ENCODE results near the gene ZBTB20. TPM values are rescaled to one million over a fixed set of nuclear protein-coding genes. Genes with fewer than 3 reads are reported as not detected.

The ZBTB20 gene
- total RNA-seq, 1 donor, result 32.9 TPM

DNA sequence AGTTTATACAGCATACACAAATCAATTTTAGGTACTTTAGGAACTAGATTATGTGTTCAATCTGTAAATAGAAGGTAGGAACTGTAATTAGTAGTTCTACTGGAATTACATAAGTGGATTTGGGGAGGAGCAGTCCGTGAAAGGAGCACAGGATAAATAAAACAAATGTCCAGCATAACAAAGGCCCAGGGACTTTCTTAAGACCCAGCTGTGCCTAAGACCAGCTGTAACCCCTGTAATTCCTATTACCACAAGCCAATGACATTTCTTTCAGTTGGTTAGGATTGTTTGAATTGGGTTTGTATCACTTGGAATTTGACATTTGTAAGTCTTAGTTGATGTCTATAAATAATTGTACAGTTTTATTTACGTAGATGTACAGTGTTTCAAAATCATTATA lies 4.8 kb upstream of the ZBTB20 start:
- Histone ChIP-seq H3K36me3 (ENCODE audit: insufficient read depth, low read length) (no peaks in the 10 kb centered on the region), H3K27me3 (ENCODE audit: insufficient read depth, low read length) (no peaks in the 10 kb centered on the region), H2AFZ (ENCODE audit: low read length) (peak overlapping the region; percentile 40), H3K4me1 (ENCODE audit: insufficient read depth, low read length) (peaks cover 6% of the 10 kb centered on the region), H4K20me1 (ENCODE audit: insufficient read depth, low read length) (no peaks in the 10 kb centered on the region), H3K79me2 (ENCODE audit: insufficient read depth, low read length) (no peaks in the 10 kb centered on the region), H3K4me2 (ENCODE audit: insufficient read depth, low read length) (no peak overlapping the region), H3K9me3 (ENCODE audit: low read depth, low read length) (no peaks in the 10 kb centered on the region), H3K4me3 (ENCODE audit: insufficient read depth, low read length) (no peak overlapping the region), H3K27ac (ENCODE audit: low read depth, low read length) (no peak overlapping the region)
- DNase-seq (ENCODE audit: insufficient read length, low spot score, missing footprints), result no peak
- TF ChIP-seq, protein P1, sequence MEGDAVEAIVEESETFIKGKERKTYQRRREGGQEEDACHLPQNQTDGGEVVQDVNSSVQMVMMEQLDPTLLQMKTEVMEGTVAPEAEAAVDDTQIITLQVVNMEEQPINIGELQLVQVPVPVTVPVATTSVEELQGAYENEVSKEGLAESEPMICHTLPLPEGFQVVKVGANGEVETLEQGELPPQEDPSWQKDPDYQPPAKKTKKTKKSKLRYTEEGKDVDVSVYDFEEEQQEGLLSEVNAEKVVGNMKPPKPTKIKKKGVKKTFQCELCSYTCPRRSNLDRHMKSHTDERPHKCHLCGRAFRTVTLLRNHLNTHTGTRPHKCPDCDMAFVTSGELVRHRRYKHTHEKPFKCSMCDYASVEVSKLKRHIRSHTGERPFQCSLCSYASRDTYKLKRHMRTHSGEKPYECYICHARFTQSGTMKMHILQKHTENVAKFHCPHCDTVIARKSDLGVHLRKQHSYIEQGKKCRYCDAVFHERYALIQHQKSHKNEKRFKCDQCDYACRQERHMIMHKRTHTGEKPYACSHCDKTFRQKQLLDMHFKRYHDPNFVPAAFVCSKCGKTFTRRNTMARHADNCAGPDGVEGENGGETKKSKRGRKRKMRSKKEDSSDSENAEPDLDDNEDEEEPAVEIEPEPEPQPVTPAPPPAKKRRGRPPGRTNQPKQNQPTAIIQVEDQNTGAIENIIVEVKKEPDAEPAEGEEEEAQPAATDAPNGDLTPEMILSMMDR (IDR thresholded peaks at IDR 0.05; ENCODE audit: extremely low read depth, low read depth, low read length), result no peak

DNA sequence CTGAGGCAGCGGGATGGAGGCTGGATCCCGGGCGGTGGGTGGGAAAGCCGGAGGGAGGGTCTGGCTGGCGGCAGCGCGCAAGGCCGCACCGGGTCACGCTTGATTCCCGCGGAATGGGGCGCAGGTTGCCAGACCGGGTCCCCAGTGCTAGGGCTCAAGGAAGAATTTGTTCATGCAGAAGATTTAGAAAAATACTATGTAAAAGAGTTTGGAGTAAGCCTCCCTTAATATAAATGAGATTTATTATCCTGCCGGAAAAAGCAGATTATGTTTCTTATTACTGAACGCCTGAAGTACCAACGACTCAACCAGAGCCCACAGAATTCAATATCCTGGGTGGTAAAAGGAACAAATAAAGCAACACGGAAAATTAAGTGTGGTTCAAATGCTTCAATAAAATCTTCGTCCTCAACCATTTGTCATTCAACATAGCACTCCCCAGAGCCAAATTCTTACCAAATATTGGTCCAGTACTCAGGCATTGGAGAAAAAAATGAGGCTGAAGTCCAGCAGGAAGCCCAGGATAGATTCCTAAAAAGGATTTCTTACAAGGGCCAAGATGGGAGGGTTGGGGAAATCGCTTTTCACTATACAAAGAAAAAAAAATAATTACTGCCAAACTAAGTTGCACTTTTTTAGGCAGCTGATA lies 1.2 kb upstream of the ZBTB20 start:
- Histone ChIP-seq H3K4me1 (ENCODE audit: insufficient read depth, low read length) (peaks cover 6% of the 10 kb centered on the region), H2AFZ (ENCODE audit: low read length) (peak overlapping the region; percentile 92), H3K9me3 (ENCODE audit: low read depth, low read length) (no peaks in the 10 kb centered on the region), H3K4me3 (ENCODE audit: insufficient read depth, low read length) (peak overlapping the region; percentile 90), H4K20me1 (ENCODE audit: insufficient read depth, low read length) (no peaks in the 10 kb centered on the region), H3K27me3 (ENCODE audit: insufficient read depth, low read length) (no peaks in the 10 kb centered on the region), H3K27ac (ENCODE audit: low read depth, low read length) (peak overlapping the region; percentile 92), H3K36me3 (ENCODE audit: insufficient read depth, low read length) (no peaks in the 10 kb centered on the region), H3K79me2 (ENCODE audit: insufficient read depth, low read length) (peaks cover 7% of the 10 kb centered on the region), H3K4me2 (ENCODE audit: insufficient read depth, low read length) (peak overlapping the region; percentile 96)
- DNase-seq (ENCODE audit: insufficient read length, low spot score, missing footprints), result peak; percentile 9
- TF ChIP-seq, protein P1 (IDR thresholded peaks at IDR 0.05; ENCODE audit: extremely low read depth, low read depth, low read length), result no peak

DNA sequence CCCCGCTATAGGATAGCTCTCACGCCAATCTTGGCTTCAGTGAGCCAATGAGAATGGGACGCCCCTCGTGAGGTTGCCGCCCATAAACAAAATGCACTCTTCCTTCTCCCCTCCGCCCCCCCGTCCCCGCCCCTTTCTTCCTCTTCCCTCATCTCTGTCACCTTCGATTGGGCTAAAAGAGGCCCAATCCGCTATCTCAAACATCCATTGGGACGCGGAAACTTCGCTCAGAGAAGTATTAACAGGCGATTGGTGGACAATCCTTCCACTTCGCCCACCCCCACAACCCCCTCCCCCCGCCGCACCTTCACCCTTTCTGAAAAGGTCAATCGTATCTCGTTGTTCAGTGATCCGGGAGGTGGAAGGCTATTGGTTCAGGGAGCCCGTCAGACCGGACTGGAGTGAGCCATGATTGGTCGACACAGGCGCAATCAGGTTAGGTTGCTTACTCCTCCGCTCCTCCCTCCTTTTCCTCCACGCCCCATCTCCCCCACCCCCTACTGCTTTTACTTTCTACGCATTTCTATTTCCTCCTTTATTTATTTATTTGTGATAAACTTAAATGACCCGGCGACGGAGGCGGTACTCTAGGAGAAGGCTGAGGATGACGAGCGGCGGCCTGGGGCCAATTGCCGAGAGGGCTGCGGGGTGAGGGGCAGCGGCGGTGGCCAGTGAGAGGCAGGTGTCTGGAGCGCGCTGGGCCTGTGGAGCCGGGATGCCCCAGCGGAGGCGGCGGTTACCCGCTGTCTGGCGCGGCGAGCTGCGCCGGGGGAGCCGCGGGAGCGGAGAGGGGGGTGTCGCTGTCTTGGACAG lies 447 bp upstream of the ZBTB20 start:
- DNase-seq (ENCODE audit: insufficient read length, low spot score, missing footprints), result peak; percentile 96

More for the DNA sequence above, 447 bp upstream of the ZBTB20 start:
- Histone ChIP-seq H3K9me3 (ENCODE audit: low read depth, low read length) (no peaks in the 10 kb centered on the region), H2AFZ (ENCODE audit: low read length) (peak overlapping the region; percentile 92), H3K27me3 (ENCODE audit: insufficient read depth, low read length) (no peaks in the 10 kb centered on the region), H3K4me3 (ENCODE audit: insufficient read depth, low read length) (peak overlapping the region; percentile 90), H3K27ac (ENCODE audit: low read depth, low read length) (peak overlapping the region; percentile 92), H3K79me2 (ENCODE audit: insufficient read depth, low read length) (peaks cover 7% of the 10 kb centered on the region), H3K4me2 (ENCODE audit: insufficient read depth, low read length) (peak overlapping the region; percentile 96), H4K20me1 (ENCODE audit: insufficient read depth, low read length) (no peaks in the 10 kb centered on the region), H3K36me3 (ENCODE audit: insufficient read depth, low read length) (no peaks in the 10 kb centered on the region), H3K4me1 (ENCODE audit: insufficient read depth, low read length) (peaks cover 6% of the 10 kb centered on the region)
- TF ChIP-seq, protein P1 (IDR thresholded peaks at IDR 0.05; ENCODE audit: extremely low read depth, low read depth, low read length), result no peak
